GM18498 (cell line): Measurements from ENCODE around the gene ANXA9.

Source experiments
- ATAC-seq: cut with Tn5 transposase; IDR thresholded peaks from one replicate; pipeline ENCODE4 v1.9.1; 2021; ENCODE audit warnings: mild to moderate bottlenecking, moderate library complexity; ENCODE audit not compliant: unreplicated experiment

Gene ANXA9

GRCh38 chr1:151039521-151039920 lies 57.4 kb downstream of the ANXA9 start:
- ATAC-seq, result no peak

GRCh38 chr1:151043163-151043562 lies 61.1 kb downstream of the ANXA9 start:
- ATAC-seq, result no peak
